ENCODE measurements around the gene TTLL8. TPM values are rescaled to one million over a fixed set of nuclear protein-coding genes. Genes with fewer than 3 reads are reported as not detected.

TTLL8 gene
- polyA plus RNA-seq, 2 of the 4 experiments (the other 2 are of a cell fraction): not detected

- TF ChIP-seq RCOR1 (IDR thresholded peaks at IDR 0.05; ENCODE audit: low read depth, low read length) (no peak), MAX (IDR thresholded peaks at IDR 0.05) (no peak), HEYL (CRISPR knock-in tag; IDR thresholded peaks at IDR 0.05) (no peak), TP53 (CRISPR knock-in tag; IDR thresholded peaks at IDR 0.05) (no peak), ZC3H11A (IDR thresholded peaks at IDR 0.05) (no peak)
Measured at GRCh38 chr22:50076646-50077535, 18.8 kb upstream of the TTLL8 start (continued).

GRCh38 chr22:50074551-50075530 is 16.7 kb upstream of the TTLL8 start:
- WGBS (ENCODE audit: missing lambda C conversion rate): 79% methylated on average over 18 of the region's 32 CpGs
- ATAC-seq (no peak), DNase-seq (ENCODE audit: low read depth in 1 of 2, low spot score in 1 of 2) (no peak), FAIRE-seq (no peak)
- Histone ChIP-seq H3K4me1 (no peaks in the 10 kb centered on the region), H3K4me2 (no peak overlapping the region), H3K27ac (no peak overlapping the region), H3K9me3 (no peaks in the 10 kb centered on the region), H3K4me3 (no peak overlapping the region)
- POLR2A ChIA-PET: no interaction called here
- CTCF ChIA-PET: interaction anchor here (0.7 to 1.2 kb wide), 2 partner anchors 15 to 166 kb away, joined by 3 read pairs; no protein-coding TSS in a partner anchor
- no peak for TF ChIP-seq SREBF2 (IDR thresholded peaks at IDR 0.05)
- TF ChIP-seq HOXB5 (CRISPR knock-in tag; IDR thresholded peaks at IDR 0.05): no peak
- no peak for TF ChIP-seq JUNB (IDR thresholded peaks at IDR 0.05)
- no peak for TF ChIP-seq ZNF302 (CRISPR knock-in tag; IDR thresholded peaks at IDR 0.05)
- TF ChIP-seq ZC3H11A (IDR thresholded peaks at IDR 0.05): no peak
- TF ChIP-seq POLR2A (IDR thresholded peaks at IDR 0.05; ENCODE audit: low read length): no peak
- no peak for TF ChIP-seq KDM1A (IDR thresholded peaks at IDR 0.05; ENCODE audit: low read depth)
- no peak for TF ChIP-seq MAFK (IDR thresholded peaks at IDR 0.05; ENCODE audit: partially characterized antibody)
- no peak for TF ChIP-seq ZSCAN20 (CRISPR knock-in tag; IDR thresholded peaks at IDR 0.05)
- TF ChIP-seq MAZ (IDR thresholded peaks at IDR 0.05; ENCODE audit: borderline replicate concordance, low read depth, low read length): no peak
- TF ChIP-seq EHMT2 (IDR thresholded peaks at IDR 0.05; ENCODE audit: low read depth): no peak

- 71% methylated on average over 16 of the region's 17 CpGs for WGBS (ENCODE audit: missing lambda C conversion rate)
- Histone ChIP-seq H3K4me2 (no peak overlapping the region), H3K4me1 (no peaks in the 10 kb centered on the region), H3K4me3 (no peak overlapping the region), H3K27ac (no peak overlapping the region), H3K9me3 (no peaks in the 10 kb centered on the region)
- no peak for ATAC-seq
- CTCF ChIA-PET: interaction anchor here (1.2 kb wide), 1 partner anchor 15 kb away, joined by 3 read pairs; no protein-coding TSS in a partner anchor
- no peak for FAIRE-seq
- POLR2A ChIA-PET: no interaction called here
- TF ChIP-seq MYC (IDR thresholded peaks at IDR 0.05; ENCODE audit: borderline replicate concordance, low read length) (no peak), RFX5 (IDR thresholded peaks at IDR 0.05) (no peak), KDM1A (IDR thresholded peaks at IDR 0.05; ENCODE audit: low read depth) (no peak), MAZ (IDR thresholded peaks at IDR 0.05; ENCODE audit: borderline replicate concordance, low read depth, low read length) (no peak), NPAS2 (CRISPR knock-in tag; IDR thresholded peaks at IDR 0.05; ENCODE audit: borderline replicate concordance) (no peak), PBX3 (IDR thresholded peaks at IDR 0.05) (no peak), JUN (IDR thresholded peaks at IDR 0.05) (no peak), ESRRA (IDR thresholded peaks at IDR 0.05; ENCODE audit: borderline replicate concordance, low read length) (no peak), FOSL2 (IDR thresholded peaks at IDR 0.05) (no peak), FOSL2 (CRISPR knock-in tag; IDR thresholded peaks at IDR 0.05) (no peak)
- DNase-seq (ENCODE audit: low read depth in 1 of 2, low spot score in 1 of 2): no peak
Measured at GRCh38 chr22:50074056-50074455, 16.0 kb upstream of the TTLL8 start.

All from A549 (cell line).